HG02678 (cell line): Measurements from ENCODE around the gene AFMID.
"Not testable (repeated sequence)": the region's sequence is repeated elsewhere in the genome, so short reads cannot be mapped to it uniquely, and the experiment has no call there.

Experiments
- ATAC-seq: cut with Tn5 transposase; IDR thresholded peaks from one replicate; pipeline ENCODE4 v1.9.1; 2021; ENCODE audit warnings: mild to moderate bottlenecking, moderate library complexity; ENCODE audit not compliant: unreplicated experiment

The AFMID gene

GRCh38 chr17:78252701-78253635 is 65.8 kb downstream of the AFMID start:
- ATAC-seq: no peak

GRCh38 chr17:78253636-78253945 is 66.4 kb downstream of the AFMID start:
- not testable (repeated sequence) for ATAC-seq

GRCh38 chr17:78253946-78254672 is 66.9 kb downstream of the AFMID start:
- ATAC-seq: peak; percentile 54

- no peak for ATAC-seq
These were observed 68.0 kb downstream of the AFMID start for GRCh38 chr17:78255029-78255656.

GRCh38 chr17:78255953-78256706 is 69.0 kb downstream of the AFMID start:
- no peak for ATAC-seq

GRCh38 chr17:78256707-78257591 is 69.8 kb downstream of the AFMID start:
- no peak for ATAC-seq
